HG02623 (cell line): ENCODE measurements around the gene PTGER2.

Experiments used
- ATAC-seq: cut with Tn5 transposase; IDR thresholded peaks from one replicate; pipeline ENCODE4 v1.9.1; 2021; ENCODE audit warnings: moderate library complexity; ENCODE audit not compliant: unreplicated experiment

Gene PTGER2

GRCh38 chr14:52365071-52365470, 51.0 kb downstream of the PTGER2 start:
- no peak for ATAC-seq

GRCh38 chr14:52366796-52367315, 52.7 kb downstream of the PTGER2 start:
- ATAC-seq: no peak

GRCh38 chr14:52369305-52369801, 55.2 kb downstream of the PTGER2 start:
- ATAC-seq: no peak

GRCh38 chr14:52370406-52370935, 56.4 kb downstream of the PTGER2 start:
- ATAC-seq: no peak

GRCh38 chr14:52377940-52378339, 63.8 kb downstream of the PTGER2 start:
- ATAC-seq: no peak
